HEK293 (cell line): ENCODE results near the gene PLPP1.

Experiments
- CTCF ChIA-PET: fragments of 350-600 bp; formaldehyde crosslinking; extraction: SDS; loops from one replicate; lab custom pipeline; 2021; ENCODE audit warnings: antibody characterized with exemption; lab: Yijun Ruan, JAX
- POLR2A ChIA-PET: fragments of 300-600 bp; formaldehyde crosslinking; extraction: SDS; loops from one replicate; lab custom pipeline; 2020; ENCODE audit warnings: antibody characterized with exemption, inconsistent platforms; lab: Yijun Ruan, JAX
- H3K27ac ChIP-seq: fragments of 200-500 bp; sonication (Bioruptor generic); 2 replicates; pipeline ENCODE4 v1.5.1; 2014; ENCODE audit warnings: low read depth, low read length, control low read depth, inconsistent platforms; ENCODE audit errors: extremely low read depth
- H3K36me3 ChIP-seq, 2 experiments: fragments of 200-500 bp in 1 of 2; sonication (Bioruptor generic) in 1 of 2; 1 replicate in 1 of 2; 2 replicates in 1 of 2; pipeline ENCODE4 v1.5.1; 2014 to 2017; ENCODE audit warnings: inconsistent platforms in 2 of 2, low read length in 2 of 2; ENCODE audit not compliant: control insufficient read depth in 2 of 2, insufficient read depth in 1 of 2
- H3K4me1 ChIP-seq: fragments of 200-500 bp; sonication (Bioruptor generic); 2 replicates; pipeline ENCODE4 v1.5.1; 2014; ENCODE audit warnings: mild to moderate bottlenecking, low read length, inconsistent platforms; ENCODE audit not compliant: control insufficient read depth, insufficient read depth
- H3K4me3 ChIP-seq: 2 replicates; pipeline ENCODE4 v1.5.1; 2011; ENCODE audit warnings: low read depth, mild to moderate bottlenecking, control low read depth, low read length, moderate library complexity
- H3K9me3 ChIP-seq: fragments of 200-500 bp; sonication (Bioruptor generic); 2 replicates; pipeline ENCODE4 v1.5.1; 2014; ENCODE audit warnings: low read depth, low read length, inconsistent platforms; ENCODE audit not compliant: control insufficient read depth, insufficient read depth
- GLIS2 ChIP-seq: fragments of 450-650 bp; formaldehyde crosslinking; IDR thresholded peaks from 2 replicates; pipeline ENCODE4 v1.5.1; 2016; ENCODE audit warnings: missing biosample characterization, missing genetic modification characterization
- KLF7 ChIP-seq: fragments of 450-650 bp; formaldehyde crosslinking; IDR thresholded peaks from 2 replicates; pipeline ENCODE4 v1.5.1; 2016; ENCODE audit warnings: missing biosample characterization, missing genetic modification characterization, borderline replicate concordance
- PRDM6 ChIP-seq: fragments of 450-650 bp; formaldehyde crosslinking; IDR thresholded peaks from 2 replicates; pipeline ENCODE4 v1.5.1; 2017; ENCODE audit warnings: missing biosample characterization, missing genetic modification characterization
- SALL2 ChIP-seq: fragments of 450-650 bp; formaldehyde crosslinking; IDR thresholded peaks from 2 replicates; pipeline ENCODE4 v1.5.0; 2017; ENCODE audit warnings: missing biosample characterization, mild to moderate bottlenecking, missing genetic modification characterization, borderline replicate concordance
- SCRT1 ChIP-seq: fragments of 450-650 bp; formaldehyde crosslinking; IDR thresholded peaks from 2 replicates; pipeline ENCODE4 v1.5.1; 2016; ENCODE audit warnings: missing biosample characterization, missing genetic modification characterization, borderline replicate concordance
- SCRT2 ChIP-seq: fragments of 450-650 bp; formaldehyde crosslinking; IDR thresholded peaks from 2 replicates; pipeline ENCODE4 v1.5.1; 2016; ENCODE audit warnings: missing biosample characterization, missing genetic modification characterization
- TSHZ1 ChIP-seq: fragments of 450-650 bp; formaldehyde crosslinking; IDR thresholded peaks from 2 replicates; pipeline ENCODE4 v1.5.1; 2016; ENCODE audit warnings: missing biosample characterization, missing genetic modification characterization, borderline replicate concordance
- WT1 ChIP-seq: fragments of 450-650 bp; formaldehyde crosslinking; IDR thresholded peaks from 2 replicates; pipeline ENCODE4 v1.5.1; 2016; ENCODE audit warnings: missing biosample characterization, missing genetic modification characterization
- ZBTB48 ChIP-seq: fragments of 450-650 bp; formaldehyde crosslinking; IDR thresholded peaks from 2 replicates; pipeline ENCODE4 v1.5.1; 2016; ENCODE audit warnings: missing biosample characterization, missing genetic modification characterization
- ZFHX2 ChIP-seq: fragments of 450-650 bp; formaldehyde crosslinking; conservative IDR thresholded peaks from 2 replicates; pipeline ENCODE4 v1.5.1; 2016; ENCODE audit warnings: missing biosample characterization, missing genetic modification characterization
- ZFP3 ChIP-seq: fragments of 450-650 bp; formaldehyde crosslinking; IDR thresholded peaks from 2 replicates; pipeline ENCODE4 v1.5.1; 2016; ENCODE audit warnings: low read depth, missing biosample characterization, missing genetic modification characterization
- ZFP41 ChIP-seq: fragments of 450-650 bp; formaldehyde crosslinking; IDR thresholded peaks from 2 replicates; pipeline ENCODE4 v1.5.1; 2016; ENCODE audit warnings: missing biosample characterization, missing genetic modification characterization, borderline replicate concordance
- ZFP69B ChIP-seq: fragments of 450-650 bp; formaldehyde crosslinking; IDR thresholded peaks from 2 replicates; pipeline ENCODE4 v1.5.1; 2016; ENCODE audit warnings: missing biosample characterization, missing genetic modification characterization
- ZNF174 ChIP-seq: fragments of 450-650 bp; formaldehyde crosslinking; IDR thresholded peaks from 2 replicates; pipeline ENCODE4 v1.5.0; 2017; ENCODE audit warnings: missing biosample characterization, mild to moderate bottlenecking, missing genetic modification characterization
- ZNF362 ChIP-seq: fragments of 450-650 bp; formaldehyde crosslinking; IDR thresholded peaks from 2 replicates; pipeline ENCODE4 v1.5.1; 2016; ENCODE audit warnings: missing biosample characterization, missing genetic modification characterization
- ZNF521 ChIP-seq: fragments of 450-650 bp; formaldehyde crosslinking; IDR thresholded peaks from 2 replicates; pipeline ENCODE4 v1.5.1; 2017; ENCODE audit warnings: missing biosample characterization, mild to moderate bottlenecking, missing genetic modification characterization
- ZNF658 ChIP-seq: fragments of 450-650 bp; formaldehyde crosslinking; IDR thresholded peaks from 2 replicates; pipeline ENCODE4; 2016; ENCODE audit warnings: missing biosample characterization, missing genetic modification characterization
- ZSCAN16 ChIP-seq: fragments of 450-650 bp; formaldehyde crosslinking; IDR thresholded peaks from 2 replicates; pipeline ENCODE4 v1.5.1; 2016; ENCODE audit warnings: missing biosample characterization, missing genetic modification characterization
- TF ChIP-seq, protein P1 (sequence below): fragments of 450-650 bp; formaldehyde crosslinking; IDR thresholded peaks from 2 replicates; pipeline ENCODE4 v1.5.1; 2016; ENCODE audit warnings: missing biosample characterization, missing genetic modification characterization

Gene PLPP1

DNA sequence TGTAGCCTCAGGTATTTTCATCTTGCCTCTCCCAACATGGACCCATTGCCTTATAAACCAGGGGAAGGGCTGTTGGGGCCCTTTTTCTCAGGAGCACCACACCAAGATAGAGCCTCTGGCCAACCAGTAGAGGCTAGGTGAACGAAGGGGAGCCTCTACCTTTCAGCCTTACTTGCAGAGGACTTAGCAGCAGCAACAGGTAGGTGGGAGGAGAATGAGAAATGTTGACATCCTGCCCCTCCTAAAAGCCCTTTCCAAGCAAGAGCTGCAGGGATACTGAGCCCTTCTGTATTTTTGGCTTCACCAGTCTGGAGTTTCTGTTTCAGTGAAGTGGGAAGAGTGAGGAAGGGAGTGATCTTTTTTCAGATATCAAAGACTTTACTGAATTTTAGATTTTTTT, 149.5 kb downstream of the PLPP1 start:
- ChIA-PET CTCF (interaction anchor here (0.7 kb wide), 1 partner anchor 1170 kb away, joined by 3 read pairs; no protein-coding TSS in a partner anchor), POLR2A (no interaction called here)
- TF ChIP-seq SCRT2 (tag by site-specific recombination) (peak; percentile 88), SCRT1 (tag by site-specific recombination) (peak; percentile 93), ZFP69B (tag by site-specific recombination) (no peak), KLF7 (tag by site-specific recombination) (no peak)
- no peaks in the 10 kb centered on the region for H3K9me3 ChIP-seq
- no peak overlapping the region for H3K4me3 ChIP-seq
- peaks cover 2% of the 10 kb centered on the region for H3K4me1 ChIP-seq
- peaks cover 25 to 27% of the 10 kb centered on the region in 2 experiments for H3K36me3 ChIP-seq
- H3K27ac ChIP-seq = no peak overlapping the region

GRCh38 chr5:55384072-55384471, 150.7 kb downstream of the PLPP1 start:
- ChIA-PET CTCF (interaction anchor here (0.7 kb wide), 1 partner anchor 101 kb away, joined by 5 read pairs; no protein-coding TSS in a partner anchor), POLR2A (no interaction called here)
- no peak overlapping the region for H3K4me3 ChIP-seq
- no peak overlapping the region for H3K27ac ChIP-seq
- no peaks in the 10 kb centered on the region for H3K9me3 ChIP-seq
- TF ChIP-seq ZNF362 (tag by site-specific recombination) (no peak), ZSCAN16 (tag by site-specific recombination) (no peak), ZNF521 (tag by site-specific recombination) (no peak), WT1 (tag by site-specific recombination) (no peak), GLIS2 (no peak), ZFP41 (tag by site-specific recombination) (no peak), ZNF174 (tag by site-specific recombination) (no peak), ZFP3 (no peak), ZBTB48 (tag by site-specific recombination) (no peak), ZFHX2 (no peak), TSHZ1 (tag by site-specific recombination) (no peak), ZNF658 (tag by site-specific recombination) (no peak), SALL2 (no peak), PRDM6 (tag by site-specific recombination) (no peak)
- TF ChIP-seq, protein P1, sequence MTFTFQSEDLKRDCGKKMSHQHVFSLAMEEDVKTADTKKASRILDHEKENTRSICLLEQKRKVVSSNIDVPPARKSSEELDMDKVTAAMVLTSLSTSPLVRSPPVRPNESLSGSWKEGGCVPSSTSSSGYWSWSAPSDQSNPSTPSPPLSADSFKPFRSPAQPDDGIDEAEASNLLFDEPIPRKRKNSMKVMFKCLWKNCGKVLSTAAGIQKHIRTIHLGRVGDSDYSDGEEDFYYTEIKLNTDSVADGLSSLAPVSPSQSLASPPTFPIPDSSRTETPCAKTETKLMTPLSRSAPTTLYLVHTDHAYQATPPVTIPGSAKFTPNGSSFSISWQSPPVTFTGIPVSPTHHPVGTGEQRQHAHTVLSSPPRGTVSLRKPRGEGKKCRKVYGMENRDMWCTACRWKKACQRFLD (tag by site-specific recombination) = no peak
- H3K4me1 ChIP-seq = no peaks in the 10 kb centered on the region; the same call in 1 of the 2 replicates
- H3K36me3 ChIP-seq = peaks cover 32 to 35% of the 10 kb centered on the region in 2 experiments
